K562 (cell line): ENCODE results near the gene RHPN2.

Source experiments
- E2F5 ChIP-seq: sonication (generic); formaldehyde crosslinking; IDR thresholded peaks from 2 replicates; pipeline ENCODE4 v1.8.0; 2022; ENCODE audit warnings: mild to moderate bottlenecking, missing genetic modification reagents
- HDAC6 ChIP-seq: IDR thresholded peaks from 2 replicates; pipeline ENCODE4 v1.6.1; 2012; ENCODE audit warnings: low read depth, mild to moderate bottlenecking, control low read depth, inconsistent platforms, low read length, moderate library complexity
- HMG20A ChIP-seq: fragments of 450-650 bp; formaldehyde crosslinking; conservative IDR thresholded peaks from 2 replicates; pipeline ENCODE4 v1.4.0; 2020; ENCODE audit warnings: mild to moderate bottlenecking, mixed read lengths
- KLF10 ChIP-seq: fragments of 250-450 bp; sonication (Bioruptor Pico); IDR thresholded peaks from 2 replicates; pipeline ENCODE4 v1.6.1; 2021; ENCODE audit warnings: matching md5 sums
- SUPT5H ChIP-seq: fragments of 450-650 bp; IDR thresholded peaks from 2 replicates; pipeline ENCODE4 v1.6.1; 2016
- ZKSCAN8 ChIP-seq: fragments of 200-800 bp; sonication (Bioruptor generic); IDR thresholded peaks from 2 replicates; pipeline ENCODE4 v1.6.1; 2016; ENCODE audit warnings: missing genetic modification characterization, missing compliant biosample characterization
- ZNF57 ChIP-seq: fragments of 450-650 bp; formaldehyde crosslinking; IDR thresholded peaks from 2 replicates; pipeline ENCODE4 v1.4.0; 2020; ENCODE audit warnings: mild to moderate bottlenecking, moderate library complexity
- TF ChIP-seq, protein P1 (sequence below), 3 experiments: IDR thresholded peaks in 2 of 3; conservative IDR thresholded peaks in 1 of 3; 2 replicates each; pipeline ENCODE4 v1.5.1; 2011 to 2012; ENCODE audit warnings: low read length in 3 of 3, mild to moderate bottlenecking in 3 of 3, control low read depth in 2 of 3, improper control_type of control experiment in 1 of 3, inconsistent platforms in 1 of 3, low read depth in 1 of 3, mixed read lengths in 1 of 3, moderate library complexity in 1 of 3; ENCODE audit not compliant: insufficient read depth in 2 of 3

GRCh38 chr19:33063356-33063752, 1.3 kb downstream of the RHPN2 start:
- TF ChIP-seq ZNF57 (no peak), KLF10 (CRISPR knock-in tag) (no peak), ZKSCAN8 (no peak), HDAC6 (no peak), SUPT5H (no peak), E2F5 (CRISPR knock-in tag) (no peak), HMG20A (CRISPR knock-in tag) (no peak)
- TF ChIP-seq, protein P1, sequence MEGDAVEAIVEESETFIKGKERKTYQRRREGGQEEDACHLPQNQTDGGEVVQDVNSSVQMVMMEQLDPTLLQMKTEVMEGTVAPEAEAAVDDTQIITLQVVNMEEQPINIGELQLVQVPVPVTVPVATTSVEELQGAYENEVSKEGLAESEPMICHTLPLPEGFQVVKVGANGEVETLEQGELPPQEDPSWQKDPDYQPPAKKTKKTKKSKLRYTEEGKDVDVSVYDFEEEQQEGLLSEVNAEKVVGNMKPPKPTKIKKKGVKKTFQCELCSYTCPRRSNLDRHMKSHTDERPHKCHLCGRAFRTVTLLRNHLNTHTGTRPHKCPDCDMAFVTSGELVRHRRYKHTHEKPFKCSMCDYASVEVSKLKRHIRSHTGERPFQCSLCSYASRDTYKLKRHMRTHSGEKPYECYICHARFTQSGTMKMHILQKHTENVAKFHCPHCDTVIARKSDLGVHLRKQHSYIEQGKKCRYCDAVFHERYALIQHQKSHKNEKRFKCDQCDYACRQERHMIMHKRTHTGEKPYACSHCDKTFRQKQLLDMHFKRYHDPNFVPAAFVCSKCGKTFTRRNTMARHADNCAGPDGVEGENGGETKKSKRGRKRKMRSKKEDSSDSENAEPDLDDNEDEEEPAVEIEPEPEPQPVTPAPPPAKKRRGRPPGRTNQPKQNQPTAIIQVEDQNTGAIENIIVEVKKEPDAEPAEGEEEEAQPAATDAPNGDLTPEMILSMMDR (IDR thresholded peaks at IDR 0.05 in 2 of 3, conservative IDR thresholded peaks at IDR 0.05 in 1 of 3; ENCODE audit: insufficient read depth in 2 of 3, low read depth in 1 of 3, low read length in 3 of 3): no peak
